ENCODE data around the gene BPIFB1.
A peak's percentile ranks its signal among the peaks of the same experiment; 100 is the strongest.

BPIFB1 gene, protein sequence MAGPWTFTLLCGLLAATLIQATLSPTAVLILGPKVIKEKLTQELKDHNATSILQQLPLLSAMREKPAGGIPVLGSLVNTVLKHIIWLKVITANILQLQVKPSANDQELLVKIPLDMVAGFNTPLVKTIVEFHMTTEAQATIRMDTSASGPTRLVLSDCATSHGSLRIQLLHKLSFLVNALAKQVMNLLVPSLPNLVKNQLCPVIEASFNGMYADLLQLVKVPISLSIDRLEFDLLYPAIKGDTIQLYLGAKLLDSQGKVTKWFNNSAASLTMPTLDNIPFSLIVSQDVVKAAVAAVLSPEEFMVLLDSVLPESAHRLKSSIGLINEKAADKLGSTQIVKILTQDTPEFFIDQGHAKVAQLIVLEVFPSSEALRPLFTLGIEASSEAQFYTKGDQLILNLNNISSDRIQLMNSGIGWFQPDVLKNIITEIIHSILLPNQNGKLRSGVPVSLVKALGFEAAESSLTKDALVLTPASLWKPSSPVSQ

DNA sequence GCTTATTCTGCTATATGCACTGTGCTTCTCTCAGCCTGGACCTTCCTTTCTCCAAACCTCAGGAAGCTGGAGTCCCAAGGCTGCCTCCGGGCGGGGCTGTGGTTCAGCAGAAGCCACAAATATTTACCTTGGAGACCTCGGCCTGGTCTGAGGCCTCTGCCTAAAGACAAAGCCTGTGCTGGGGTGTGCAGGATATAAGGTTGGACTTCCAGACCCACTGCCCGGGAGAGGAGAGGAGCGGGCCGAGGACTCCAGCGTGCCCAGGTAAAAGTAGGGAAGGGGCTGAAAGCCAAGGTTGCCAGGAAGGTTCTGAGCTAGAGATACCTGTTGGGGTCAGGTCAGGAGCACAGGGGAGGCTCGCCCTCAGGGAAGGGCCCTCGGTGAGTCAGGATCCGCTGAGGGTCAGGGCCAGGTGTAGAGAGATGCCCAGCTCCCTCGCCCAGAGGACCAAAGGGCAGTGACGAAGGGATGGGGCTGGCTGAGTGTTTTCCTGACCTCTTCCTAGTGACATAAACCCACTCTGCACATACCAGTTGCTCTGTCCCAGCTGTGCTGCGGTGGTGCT is at the start of gene BPIFB1:
BPIFB1 (plus strand) TSS at position 224 of the 565 bp plus-strand sequence. CDS start 2,860 bp downstream, outside the sequence.
- no peak for DNase-seq (ENCODE audit: low spot score)

DNA sequence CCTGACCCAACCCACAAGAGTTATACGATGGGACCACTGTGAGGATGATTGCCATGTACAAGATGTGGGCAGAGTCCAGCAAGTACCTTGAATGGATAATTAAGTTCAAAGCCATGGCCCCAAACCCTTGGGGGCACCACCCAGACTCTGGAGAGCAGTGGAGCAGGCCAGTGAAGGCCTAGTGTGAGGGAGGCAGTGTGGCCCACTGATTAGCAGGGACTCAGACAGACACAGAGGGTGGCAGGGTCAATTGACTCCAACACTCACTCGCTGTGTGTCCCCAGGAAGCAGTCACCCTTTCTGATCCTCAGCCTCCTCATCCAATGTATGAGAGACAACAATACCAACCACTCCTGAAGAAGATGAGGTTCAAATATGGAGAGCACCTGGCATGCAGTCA is 49.0 kb upstream of the BPIFB1 start:
- DNase-seq (ENCODE audit: low spot score), result no peak

DNA sequence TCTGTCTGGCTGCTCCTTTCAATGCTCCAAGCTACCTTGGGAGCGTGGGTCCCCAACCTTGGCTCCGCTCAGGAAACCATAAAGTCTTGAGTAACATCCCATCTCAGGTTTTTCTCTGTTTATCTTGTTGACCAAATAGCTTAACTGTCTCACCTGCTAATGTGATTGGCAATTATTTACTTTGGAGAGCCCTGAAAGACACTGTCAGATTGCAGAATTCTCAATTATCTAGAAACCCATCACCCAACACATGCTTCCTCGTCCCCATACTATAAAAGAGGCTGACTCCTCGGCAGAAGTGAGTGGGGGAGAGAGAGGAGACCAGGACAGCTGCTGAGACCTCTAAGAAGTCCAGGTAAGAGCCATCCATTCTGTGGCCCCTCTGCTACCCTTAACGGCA is 47.3 kb upstream of the BPIFB1 start, which contains the start of gene BPIFA1:
BPIFA1 (plus strand) TSS at position 301 of the 400 bp plus-strand sequence. CDS start 1,716 bp downstream, outside the sequence.
- no peak for DNase-seq (ENCODE audit: low spot score)

DNA sequence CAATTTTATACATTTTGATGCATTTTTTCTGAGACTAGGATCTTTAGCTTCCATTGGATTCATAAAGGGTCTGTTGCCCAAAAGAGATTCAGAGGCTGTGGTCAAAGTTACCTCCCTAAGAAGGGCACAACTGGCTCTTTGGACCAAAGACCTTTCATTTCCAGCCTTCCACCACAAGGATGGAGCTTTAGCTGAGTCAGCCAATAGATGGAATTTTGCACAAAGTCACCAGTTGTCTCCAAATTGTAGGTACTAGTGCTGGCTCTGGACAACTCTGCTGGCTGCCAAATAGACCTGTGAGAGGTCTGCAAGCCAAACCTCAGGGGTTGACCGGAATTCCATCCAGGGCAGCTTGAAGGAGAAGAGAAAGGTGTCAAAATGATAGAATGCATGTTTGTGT is 46.7 kb upstream of the BPIFB1 start:
- DNase-seq (ENCODE audit: low spot score), result no peak

DNA sequence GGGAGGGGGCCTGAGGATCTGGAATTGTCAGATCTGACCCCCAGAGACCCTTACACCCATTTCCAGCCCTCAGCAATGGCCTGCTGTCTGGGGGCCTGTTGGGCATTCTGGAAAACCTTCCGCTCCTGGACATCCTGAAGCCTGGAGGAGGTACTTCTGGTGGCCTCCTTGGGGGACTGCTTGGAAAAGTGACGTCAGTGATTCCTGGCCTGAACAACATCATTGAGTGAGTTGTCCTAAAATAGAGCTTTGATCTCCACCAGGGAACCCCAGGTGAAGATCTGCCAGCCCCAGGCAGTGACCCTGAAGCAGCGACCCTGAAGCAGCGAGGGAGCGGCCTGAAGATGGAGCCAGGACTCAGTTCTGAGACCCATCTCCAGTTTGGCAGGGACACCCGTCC is 45.0 kb upstream of the BPIFB1 start:
- DNase-seq (ENCODE audit: low spot score), result no peak

DNA sequence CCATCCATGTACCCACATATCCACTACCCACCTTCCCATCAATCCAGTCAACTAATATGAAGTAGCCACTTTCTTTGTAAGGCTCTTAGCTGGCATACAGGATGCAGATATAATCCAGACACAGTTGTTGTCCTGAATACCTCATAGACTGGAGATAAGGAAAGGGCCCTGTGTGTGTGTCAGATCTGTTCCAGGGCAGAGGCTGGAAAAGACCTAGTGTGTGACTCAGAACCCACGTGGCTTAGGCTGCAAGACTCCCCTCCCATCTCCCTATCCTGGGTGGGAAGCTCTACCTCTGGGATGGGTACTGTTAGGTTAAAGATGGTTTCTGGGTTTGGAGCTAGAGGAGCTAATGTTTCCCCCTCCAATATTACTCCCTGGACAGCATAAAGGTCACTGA is 43.6 kb upstream of the BPIFB1 start:
- no peak for DNase-seq (ENCODE audit: low spot score)

DNA sequence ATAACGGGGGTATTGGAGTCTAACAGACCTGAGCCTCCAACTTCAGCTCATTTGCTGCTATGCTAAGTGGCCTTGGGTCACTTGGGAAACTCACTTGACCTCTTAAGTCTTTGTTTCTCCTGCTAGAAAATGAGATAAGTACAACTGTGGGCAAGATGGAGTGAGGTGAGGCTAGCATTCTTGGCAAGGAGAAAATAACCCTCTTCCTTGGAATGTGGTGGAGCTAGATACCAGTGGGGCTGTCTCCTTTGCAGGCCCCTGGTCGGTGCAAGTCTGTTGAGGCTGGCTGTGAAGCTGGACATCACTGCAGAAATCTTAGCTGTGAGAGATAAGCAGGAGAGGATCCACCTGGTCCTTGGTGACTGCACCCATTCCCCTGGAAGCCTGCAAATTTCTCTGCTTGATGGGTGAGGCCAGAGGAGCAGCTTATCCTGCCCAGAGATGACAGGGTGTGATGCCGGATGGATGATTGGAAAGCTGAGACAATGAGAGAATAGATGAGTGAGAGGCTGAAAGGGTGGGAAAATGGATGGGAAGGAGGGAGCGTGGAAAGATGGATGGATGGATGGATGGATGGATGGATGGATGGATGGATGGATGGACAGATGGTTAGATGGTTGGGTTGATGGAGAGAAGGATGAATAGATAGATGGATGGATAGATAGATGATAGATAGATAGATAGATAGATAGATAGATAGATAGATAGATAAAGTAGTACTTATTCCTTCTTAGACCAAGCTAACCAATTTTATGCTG is 42.9 kb upstream of the BPIFB1 start:
- no peak for DNase-seq (ENCODE audit: low spot score)

DNA sequence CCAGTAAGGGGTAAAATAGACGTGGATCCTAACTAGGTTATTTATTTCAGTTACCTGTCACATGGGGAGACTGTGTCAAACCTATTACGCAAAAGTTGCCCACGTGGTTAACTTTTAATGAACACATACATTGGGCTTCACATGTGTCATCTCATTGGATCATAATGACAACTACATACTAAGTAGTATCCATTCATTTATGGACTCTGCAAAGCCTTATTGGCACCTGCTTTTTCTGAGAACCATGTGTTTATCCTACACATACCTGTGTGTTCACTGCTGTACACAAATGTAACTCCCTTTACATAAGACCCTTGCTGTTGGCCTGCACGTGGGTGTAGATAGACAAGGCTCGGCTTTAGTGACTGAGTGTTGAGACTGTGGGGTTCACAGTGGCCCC is 42.1 kb upstream of the BPIFB1 start:
- DNase-seq (ENCODE audit: low spot score), result no peak

DNA sequence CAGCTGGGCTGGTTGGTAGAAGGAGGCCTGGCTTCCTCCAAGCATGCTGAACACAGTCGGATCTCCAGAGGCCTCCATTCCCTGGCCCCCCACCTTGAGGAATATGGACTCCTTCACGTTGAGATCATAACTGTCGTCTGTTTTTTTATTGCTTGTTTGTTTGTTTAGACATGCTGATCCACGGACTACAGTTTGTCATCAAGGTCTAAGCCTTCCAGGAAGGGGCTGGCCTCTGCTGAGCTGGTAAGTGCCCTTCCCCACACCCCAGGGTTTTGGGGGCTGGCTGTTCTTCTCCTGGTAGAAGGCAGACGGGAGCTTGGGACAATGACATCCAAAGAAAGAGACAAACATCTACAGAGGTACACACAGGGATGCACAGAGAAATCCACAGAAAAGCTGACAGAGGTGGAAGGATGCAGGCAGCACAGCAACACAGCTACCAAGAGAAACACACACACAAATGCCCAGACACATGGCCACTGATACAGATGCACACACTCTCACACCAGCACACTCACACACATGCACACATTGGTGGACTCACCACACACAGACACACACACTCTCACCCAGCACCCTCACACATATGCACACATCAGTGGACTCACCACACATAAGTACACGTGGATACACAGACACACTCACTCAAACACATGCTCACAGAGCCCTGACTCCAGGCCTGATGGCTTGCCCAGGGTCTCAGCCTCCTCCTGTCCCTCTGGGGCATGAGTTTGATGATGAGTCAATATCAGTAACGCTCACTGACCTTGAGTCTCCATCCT is 40.5 kb upstream of the BPIFB1 start:
- DNase-seq (ENCODE audit: low spot score), result no peak

DNA sequence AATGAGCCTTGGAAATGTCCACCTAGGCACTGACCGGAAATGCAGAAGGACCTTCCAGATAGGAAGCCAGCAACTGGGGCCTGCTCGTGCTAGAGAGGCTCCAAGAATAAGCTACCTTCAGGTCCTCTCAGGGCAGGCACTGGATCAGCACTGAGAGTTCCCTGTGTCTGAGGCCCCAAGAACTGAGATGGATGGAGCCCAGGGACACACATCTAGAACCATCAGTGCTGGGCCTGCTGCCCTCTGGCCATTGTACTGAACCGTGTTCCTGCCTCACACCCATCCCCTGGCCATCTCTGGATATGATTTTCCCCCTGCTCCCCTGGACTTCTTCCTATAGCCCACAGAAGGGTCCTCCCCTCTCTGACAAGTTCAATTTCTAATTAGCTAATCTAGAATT is 36.9 kb upstream of the BPIFB1 start:
- no peak for DNase-seq (ENCODE audit: low spot score)

DNA sequence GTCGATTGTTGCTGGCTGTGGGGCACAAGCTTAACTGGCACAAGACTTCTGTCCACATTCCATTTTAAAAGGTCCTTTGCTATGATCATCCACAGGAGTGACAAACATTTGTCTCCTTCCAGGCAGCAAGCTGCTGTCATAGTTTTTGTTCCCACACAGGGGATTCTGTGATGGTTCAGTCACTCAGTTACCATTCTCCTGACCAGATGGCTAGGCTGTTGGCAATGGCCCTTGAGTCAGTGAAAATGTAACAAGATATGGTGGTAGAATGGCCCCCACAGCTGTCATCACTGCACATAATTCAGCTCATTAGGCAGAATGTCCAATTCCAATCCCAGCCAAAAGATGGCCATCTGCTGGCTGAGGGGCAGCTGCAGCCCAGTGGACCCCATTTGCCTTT is 33.6 kb upstream of the BPIFB1 start:
- no peak for DNase-seq (ENCODE audit: low spot score)

DNA sequence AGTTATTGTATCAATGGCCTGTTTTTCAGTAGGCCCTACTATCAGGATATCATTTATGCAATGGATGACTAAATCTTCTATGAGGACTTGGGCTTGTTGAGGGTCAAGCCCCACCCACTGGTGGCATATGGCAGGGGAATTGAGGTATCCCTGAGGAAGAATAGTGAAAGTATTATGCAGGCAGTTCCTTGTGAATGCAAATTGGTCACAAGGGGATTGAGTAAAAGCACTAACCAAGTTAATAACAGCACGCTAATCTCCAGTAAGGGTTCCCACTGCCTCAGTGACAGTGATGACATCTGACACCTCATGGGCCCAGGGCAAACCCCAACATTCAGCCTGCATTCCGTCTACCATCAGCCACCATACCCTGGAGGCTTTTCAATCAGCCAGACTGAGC is 32.3 kb upstream of the BPIFB1 start:
- no peak for DNase-seq (ENCODE audit: low spot score)

DNA sequence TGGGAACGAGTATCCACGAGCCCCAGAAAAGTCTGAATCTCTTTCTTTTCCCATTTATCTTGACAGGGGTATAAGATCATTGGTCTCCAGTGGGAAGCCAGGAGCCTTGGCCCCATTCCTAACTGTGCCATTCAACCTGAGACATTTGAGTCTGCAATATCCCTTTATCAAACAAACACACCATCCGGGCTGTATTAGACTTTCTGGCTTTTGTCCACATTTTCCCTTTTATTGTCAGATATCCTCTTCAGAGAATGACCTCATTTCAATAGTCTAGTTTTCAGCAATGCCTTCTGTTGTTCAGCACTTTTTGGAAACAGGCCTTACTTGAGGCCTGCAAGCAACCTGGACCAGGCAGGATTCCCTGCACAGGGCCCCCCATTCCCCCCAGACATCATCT is 31.5 kb upstream of the BPIFB1 start:
- no peak for DNase-seq (ENCODE audit: low spot score)

DNA sequence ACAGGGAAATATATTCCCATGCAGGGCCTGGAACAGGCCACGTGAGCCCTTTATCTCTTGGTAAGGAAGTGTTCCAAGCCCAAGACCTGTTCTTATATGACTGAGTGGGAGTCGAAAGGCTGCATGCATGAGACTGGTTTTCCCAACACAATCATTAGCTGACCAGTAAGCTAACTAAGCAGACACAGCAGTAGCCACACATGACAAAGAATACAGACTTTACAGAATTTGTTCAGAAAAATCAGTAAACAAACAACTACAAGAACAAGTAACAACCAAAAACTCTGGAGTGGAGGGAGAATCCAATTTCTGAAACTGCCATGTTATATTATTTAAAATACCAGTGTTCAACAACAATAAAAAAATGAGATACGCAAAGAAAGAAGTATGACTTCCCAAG is 30.6 kb upstream of the BPIFB1 start:
- no peak for DNase-seq (ENCODE audit: low spot score)

DNA sequence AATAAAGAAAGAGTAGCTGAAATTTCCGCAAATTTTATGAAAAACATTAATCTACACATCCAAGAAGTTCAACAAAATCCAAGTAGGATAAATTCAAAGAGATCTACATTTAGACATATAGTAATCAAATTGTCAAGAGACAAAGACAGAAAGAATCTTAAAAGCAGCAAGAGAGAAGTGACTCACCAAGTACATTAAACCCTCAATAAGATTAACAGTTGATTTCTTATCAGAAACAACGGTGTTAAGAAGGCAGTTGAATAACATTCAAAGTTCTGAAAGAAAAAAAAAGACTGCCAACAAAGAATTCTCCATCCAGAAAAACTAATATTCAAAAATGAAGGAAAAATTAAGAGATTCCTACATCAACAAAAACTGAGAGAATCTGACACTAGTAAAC is 28.0 kb upstream of the BPIFB1 start:
- DNase-seq (ENCODE audit: low spot score), result no peak

DNA sequence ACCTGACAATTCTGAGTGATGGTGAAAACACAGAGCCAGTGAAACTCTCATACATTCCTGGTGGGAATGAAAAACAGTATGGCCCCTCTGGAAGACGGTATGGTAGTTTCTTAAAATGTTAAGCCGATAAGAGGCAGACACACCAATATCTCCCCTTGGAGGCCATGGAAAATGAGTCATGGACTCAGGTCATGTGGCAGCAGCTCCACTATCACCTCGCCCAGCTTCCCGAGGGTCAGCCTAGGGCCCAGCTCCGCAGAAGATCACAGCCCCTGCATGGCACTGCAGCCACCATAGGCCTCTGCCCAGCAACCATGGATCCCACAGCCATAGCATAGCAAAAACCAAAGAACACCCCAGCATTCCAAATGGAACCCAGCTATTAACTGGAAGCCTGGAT is 25.8 kb upstream of the BPIFB1 start:
- DNase-seq (ENCODE audit: low spot score), result no peak

DNA sequence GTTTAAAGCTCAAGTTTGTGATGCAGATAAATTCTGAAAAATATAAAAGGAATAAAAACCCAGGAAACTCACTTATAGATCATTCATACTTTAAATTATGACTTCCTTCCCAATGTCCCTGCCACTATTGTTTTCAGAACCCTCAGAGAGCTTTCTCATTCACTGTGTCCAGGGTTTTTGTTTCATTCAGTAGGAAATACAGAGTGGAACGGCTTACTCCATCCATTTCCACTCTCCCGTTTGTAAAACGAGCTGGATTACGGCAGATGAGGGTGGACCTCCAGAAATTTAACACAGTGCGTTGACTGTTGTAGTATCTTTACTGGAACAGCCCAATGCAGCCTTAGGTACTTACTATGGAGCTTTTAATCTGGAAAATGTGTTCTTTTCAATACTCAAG is 23.6 kb upstream of the BPIFB1 start:
- no peak for DNase-seq (ENCODE audit: low spot score)

DNA sequence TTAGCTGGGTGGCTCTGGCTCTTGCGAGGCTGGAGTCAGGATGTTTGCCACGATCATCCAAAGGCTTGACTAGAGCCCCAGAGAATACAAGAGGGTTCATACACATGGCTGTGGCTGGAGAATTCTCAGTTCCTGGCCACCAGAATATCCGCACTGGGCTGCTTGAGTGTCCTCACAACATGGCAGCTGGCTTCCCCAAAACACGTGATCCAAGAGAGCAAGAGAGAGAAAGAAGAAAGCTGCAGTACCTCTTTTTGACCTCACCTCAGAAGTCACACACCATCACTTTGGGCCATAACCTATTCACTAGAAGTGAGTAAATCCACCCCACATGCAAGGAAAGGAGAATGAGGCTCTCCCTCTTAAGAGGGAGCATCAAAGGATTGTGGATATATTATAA is 21.5 kb upstream of the BPIFB1 start:
- no peak for DNase-seq (ENCODE audit: low spot score)

DNA sequence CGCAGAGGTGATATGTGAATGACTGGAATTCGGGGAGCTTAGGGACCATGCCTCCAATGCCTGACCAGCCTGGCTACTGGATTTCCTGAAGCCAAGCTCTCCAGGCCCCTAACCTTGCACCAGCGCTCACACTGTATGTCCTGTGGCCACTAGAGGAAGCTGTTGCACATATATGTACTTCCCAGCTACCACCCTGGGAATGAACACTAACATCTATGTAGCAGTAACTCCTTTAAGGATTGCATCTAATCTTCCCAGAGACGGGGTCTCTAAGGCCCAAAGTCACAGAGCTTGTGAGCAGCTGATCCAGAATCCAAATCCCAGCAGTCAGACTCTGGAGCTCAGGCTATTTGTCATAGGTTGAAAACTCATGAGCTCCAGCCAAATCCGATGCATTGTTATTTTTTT is 20.4 kb upstream of the BPIFB1 start:
- peak; percentile 30 for DNase-seq (ENCODE audit: low spot score)

DNA sequence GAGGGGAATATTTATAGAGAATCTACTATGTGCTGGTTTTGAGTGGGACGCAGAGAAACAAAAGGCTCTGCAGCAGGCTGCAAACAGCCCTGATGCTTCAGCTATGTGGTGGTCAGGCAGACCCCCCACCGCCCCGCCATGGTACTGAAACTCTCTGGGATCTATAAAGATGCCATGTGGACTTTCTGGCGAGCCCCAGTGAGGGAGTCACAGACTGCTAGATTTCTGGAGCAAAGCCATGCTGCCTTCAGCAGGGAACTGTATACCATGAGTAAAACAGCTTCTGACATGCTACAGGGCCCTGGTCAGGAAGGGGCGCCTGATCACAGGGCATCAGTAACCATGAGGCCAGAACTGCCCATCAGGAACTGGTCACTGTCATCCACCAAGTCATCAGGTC is 19.2 kb upstream of the BPIFB1 start:
- DNase-seq (ENCODE audit: low spot score), result no peak

DNA sequence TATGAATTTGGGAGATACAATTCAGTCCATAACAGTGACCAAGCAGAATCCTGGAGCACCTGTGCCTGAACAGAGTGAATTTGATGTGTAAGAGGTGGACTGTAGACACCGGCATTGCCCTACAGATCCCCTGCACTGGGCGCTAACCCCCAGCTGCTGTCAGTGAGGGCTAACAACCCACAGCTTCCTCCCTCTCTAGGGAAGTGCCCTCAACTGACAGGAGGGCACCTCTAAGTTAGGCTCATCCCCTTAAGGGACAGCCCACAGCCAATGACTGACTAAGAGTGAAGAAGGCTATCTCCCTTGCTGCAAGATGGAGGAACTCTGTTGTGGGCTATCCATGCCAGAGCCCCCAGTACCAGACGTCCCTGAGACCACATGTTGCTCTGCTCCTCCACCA is 15.3 kb upstream of the BPIFB1 start:
- no peak for DNase-seq (ENCODE audit: low spot score)

Data from AG08396 (cell line).